ENCODE measurements around the gene SLC6A6. TPM values are rescaled to one million over a fixed set of nuclear protein-coding genes. Genes with fewer than 3 reads are reported as not detected.

SLC6A6 gene
- polyA plus RNA-seq, 1 of the 3 experiments (the other 2 are of a cell fraction): 19.1 TPM

DNA sequence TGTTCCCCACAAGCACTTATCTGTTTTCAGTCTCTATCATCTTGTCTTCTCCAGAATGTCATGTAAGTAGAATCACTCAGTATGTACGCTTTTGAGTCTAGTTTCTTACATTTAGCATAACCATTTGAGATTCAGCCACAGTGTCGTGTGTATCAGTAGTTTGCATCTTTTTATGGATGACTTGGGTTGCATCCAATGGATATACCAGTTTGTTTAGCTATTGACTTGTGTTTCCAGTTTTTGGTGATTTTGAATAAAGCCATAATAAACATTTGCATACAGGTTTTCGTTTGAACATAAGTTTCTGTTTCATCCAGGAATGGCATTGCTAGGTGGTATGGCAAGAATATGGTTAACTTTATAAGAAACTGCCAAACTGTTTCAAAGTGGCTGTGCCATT is 125.7 kb downstream of the SLC6A6 start:
- ChIA-PET POLR2A (no interaction called here), CTCF (interaction anchor here (0.7 to 1.8 kb wide), 5 partner anchors 12 to 79 kb away, joined by 3 to 5 read pairs (median 4); partner anchors contain the start of gene GRIP2)
- no peaks in the 10 kb centered on the region for H3K36me3 ChIP-seq (replicated peaks in 1 of 2; ENCODE audit: control insufficient read depth in 1 of 2, insufficient read depth in 2 of 2, low read length in 1 of 2)

DNA sequence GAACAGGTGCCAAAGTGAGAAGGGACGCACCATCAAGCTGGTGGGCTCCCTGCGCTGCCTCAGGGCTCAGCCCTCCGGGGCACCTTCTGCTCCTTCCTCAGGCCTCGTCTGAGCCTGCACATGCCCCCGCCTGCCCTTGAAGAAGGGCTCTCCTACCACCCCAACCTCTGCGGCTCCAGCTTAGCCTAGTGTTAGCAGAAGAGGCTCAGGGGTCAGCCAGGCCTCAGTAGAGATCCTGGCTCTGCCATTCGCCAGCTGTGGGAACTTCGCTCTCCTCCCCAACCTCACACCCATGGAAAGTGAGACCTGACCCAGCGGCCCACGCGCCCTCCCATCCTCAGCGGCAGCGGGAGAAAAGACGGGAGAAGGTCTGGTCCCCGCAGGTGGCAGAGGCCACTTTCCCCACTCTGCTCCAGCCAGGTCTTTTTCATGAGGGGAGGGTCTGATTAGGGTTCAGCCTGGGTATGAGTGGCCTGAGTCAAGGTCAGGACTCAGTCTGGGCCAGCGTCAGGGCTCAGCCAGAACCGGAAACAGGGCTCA is 129.5 kb downstream of the SLC6A6 start:
- H3K9me2 ChIP-seq: no peaks in the 10 kb centered on the region
- ChIA-PET CTCF (interaction anchor here (10.1 kb wide), 1 partner anchor 16 kb away, joined by 91 read pairs; no protein-coding TSS in a partner anchor), POLR2A (no interaction called here)
- DNase-seq: no peak
- H4K20me1 ChIP-seq (ENCODE audit: insufficient read depth): no peaks in the 10 kb centered on the region
- H3K27me3 ChIP-seq (ENCODE audit: insufficient read depth): 0 out of 2 replicates have a peak, but pooled peaks cover 6% of the 10 kb centered on the region
- H3K36me3 ChIP-seq (replicated peaks in 1 of 2; ENCODE audit: control insufficient read depth in 1 of 2, insufficient read depth in 2 of 2, low read length in 1 of 2): no peaks in the 10 kb centered on the region
- H2AFZ ChIP-seq (ENCODE audit: low read depth): no peak overlapping the region
- H3K9ac ChIP-seq: no peak overlapping the region
- H3K4me3 ChIP-seq (ENCODE audit: low read depth in 2 of 2, low read length in 1 of 2): no peak overlapping the region
- 78% methylated on average over 17 of the region's 17 CpGs for WGBS (ENCODE audit: low lambda C conversion rate)
- H3K79me2 ChIP-seq (ENCODE audit: insufficient read depth): no peaks in the 10 kb centered on the region
- H3K9me3 ChIP-seq: no peaks in the 10 kb centered on the region
- H3K4me1 ChIP-seq (ENCODE audit: control insufficient read depth in 1 of 2, insufficient read depth in 2 of 2, low read depth in 1 of 2, low read length in 1 of 2): peaks cover 0 to 30% of the 10 kb centered on the region in 2 experiments; a peak in 1 of 4 replicates
- no peaks in the 10 kb centered on the region for H3F3A ChIP-seq (replicated peaks; ENCODE audit: insufficient read depth)
- no peak overlapping the region for H3K4me2 ChIP-seq
- H3K27ac ChIP-seq (ENCODE audit: low read depth in 2 of 2, low read length in 1 of 2): no peak overlapping the region
- TF ChIP-seq FOXJ3 (CRISPR knock-in tag; IDR thresholded peaks at IDR 0.05) (no peak), TAF1 (IDR thresholded peaks at IDR 0.05; ENCODE audit: borderline replicate concordance, low read depth, low read length) (no peak), GABPA (IDR thresholded peaks at IDR 0.05; ENCODE audit: low read depth) (no peak), CHD2 (IDR thresholded peaks at IDR 0.05; ENCODE audit: low read length, partially characterized antibody) (no peak), TEAD4 (IDR thresholded peaks at IDR 0.05; ENCODE audit: borderline replicate concordance, insufficient read depth) (no peak), EP300 (IDR thresholded peaks at IDR 0.05; ENCODE audit: borderline replicate concordance in 1 of 2, low read depth in 1 of 2, low read length in 1 of 2) (no peak), NRF1 (IDR thresholded peaks at IDR 0.05; ENCODE audit: low read depth, low read length) (no peak), JUND (IDR thresholded peaks at IDR 0.05) (no peak), RCOR1 (IDR thresholded peaks at IDR 0.05; ENCODE audit: low read length) (no peak), RAD21 (IDR thresholded peaks at IDR 0.05; ENCODE audit: low read length) (no peak)
- TF ChIP-seq, protein P1, sequence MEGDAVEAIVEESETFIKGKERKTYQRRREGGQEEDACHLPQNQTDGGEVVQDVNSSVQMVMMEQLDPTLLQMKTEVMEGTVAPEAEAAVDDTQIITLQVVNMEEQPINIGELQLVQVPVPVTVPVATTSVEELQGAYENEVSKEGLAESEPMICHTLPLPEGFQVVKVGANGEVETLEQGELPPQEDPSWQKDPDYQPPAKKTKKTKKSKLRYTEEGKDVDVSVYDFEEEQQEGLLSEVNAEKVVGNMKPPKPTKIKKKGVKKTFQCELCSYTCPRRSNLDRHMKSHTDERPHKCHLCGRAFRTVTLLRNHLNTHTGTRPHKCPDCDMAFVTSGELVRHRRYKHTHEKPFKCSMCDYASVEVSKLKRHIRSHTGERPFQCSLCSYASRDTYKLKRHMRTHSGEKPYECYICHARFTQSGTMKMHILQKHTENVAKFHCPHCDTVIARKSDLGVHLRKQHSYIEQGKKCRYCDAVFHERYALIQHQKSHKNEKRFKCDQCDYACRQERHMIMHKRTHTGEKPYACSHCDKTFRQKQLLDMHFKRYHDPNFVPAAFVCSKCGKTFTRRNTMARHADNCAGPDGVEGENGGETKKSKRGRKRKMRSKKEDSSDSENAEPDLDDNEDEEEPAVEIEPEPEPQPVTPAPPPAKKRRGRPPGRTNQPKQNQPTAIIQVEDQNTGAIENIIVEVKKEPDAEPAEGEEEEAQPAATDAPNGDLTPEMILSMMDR (IDR thresholded peaks at IDR 0.05): no peak
- TF ChIP-seq, protein P2, sequence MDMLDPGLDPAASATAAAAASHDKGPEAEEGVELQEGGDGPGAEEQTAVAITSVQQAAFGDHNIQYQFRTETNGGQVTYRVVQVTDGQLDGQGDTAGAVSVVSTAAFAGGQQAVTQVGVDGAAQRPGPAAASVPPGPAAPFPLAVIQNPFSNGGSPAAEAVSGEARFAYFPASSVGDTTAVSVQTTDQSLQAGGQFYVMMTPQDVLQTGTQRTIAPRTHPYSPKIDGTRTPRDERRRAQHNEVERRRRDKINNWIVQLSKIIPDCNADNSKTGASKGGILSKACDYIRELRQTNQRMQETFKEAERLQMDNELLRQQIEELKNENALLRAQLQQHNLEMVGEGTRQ (IDR thresholded peaks at IDR 0.05; ENCODE audit: borderline replicate concordance, low read depth, low read length): no peak
- TF ChIP-seq, protein P3, sequence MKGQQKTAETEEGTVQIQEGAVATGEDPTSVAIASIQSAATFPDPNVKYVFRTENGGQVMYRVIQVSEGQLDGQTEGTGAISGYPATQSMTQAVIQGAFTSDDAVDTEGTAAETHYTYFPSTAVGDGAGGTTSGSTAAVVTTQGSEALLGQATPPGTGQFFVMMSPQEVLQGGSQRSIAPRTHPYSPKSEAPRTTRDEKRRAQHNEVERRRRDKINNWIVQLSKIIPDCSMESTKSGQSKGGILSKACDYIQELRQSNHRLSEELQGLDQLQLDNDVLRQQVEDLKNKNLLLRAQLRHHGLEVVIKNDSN (IDR thresholded peaks at IDR 0.05; ENCODE audit: borderline replicate concordance, low read depth): no peak
- TF ChIP-seq, protein P4, sequence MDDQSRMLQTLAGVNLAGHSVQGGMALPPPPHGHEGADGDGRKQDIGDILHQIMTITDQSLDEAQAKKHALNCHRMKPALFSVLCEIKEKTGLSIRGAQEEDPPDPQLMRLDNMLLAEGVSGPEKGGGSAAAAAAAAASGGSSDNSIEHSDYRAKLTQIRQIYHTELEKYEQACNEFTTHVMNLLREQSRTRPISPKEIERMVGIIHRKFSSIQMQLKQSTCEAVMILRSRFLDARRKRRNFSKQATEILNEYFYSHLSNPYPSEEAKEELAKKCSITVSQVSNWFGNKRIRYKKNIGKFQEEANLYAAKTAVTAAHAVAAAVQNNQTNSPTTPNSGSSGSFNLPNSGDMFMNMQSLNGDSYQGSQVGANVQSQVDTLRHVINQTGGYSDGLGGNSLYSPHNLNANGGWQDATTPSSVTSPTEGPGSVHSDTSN (IDR thresholded peaks at IDR 0.05): no peak

More for the DNA sequence above, 125.7 kb downstream of the SLC6A6 start:
- 20% methylated on average over 3 of the region's 3 CpGs for WGBS (ENCODE audit: low lambda C conversion rate)
- no peak for DNase-seq
- Histone ChIP-seq H2AFZ (ENCODE audit: low read depth) (no peak overlapping the region), H3K4me3 (ENCODE audit: low read depth in 2 of 2, low read length in 1 of 2) (no peak overlapping the region), H3K9ac (no peak overlapping the region), H3K9me3 (no peaks in the 10 kb centered on the region), H3K79me2 (ENCODE audit: insufficient read depth) (no peaks in the 10 kb centered on the region), H3K27ac (ENCODE audit: low read depth in 2 of 2, low read length in 1 of 2) (no peak overlapping the region), H3K27me3 (ENCODE audit: insufficient read depth) (no peaks in the 10 kb centered on the region), H3K4me1 (ENCODE audit: control insufficient read depth in 1 of 2, insufficient read depth in 2 of 2, low read depth in 1 of 2, low read length in 1 of 2) (peaks cover 0 to 6% of the 10 kb centered on the region in 2 experiments; a peak in 1 of 4 replicates), H3F3A (replicated peaks; ENCODE audit: insufficient read depth) (no peaks in the 10 kb centered on the region), H3K9me2 (no peaks in the 10 kb centered on the region), H4K20me1 (ENCODE audit: insufficient read depth) (no peaks in the 10 kb centered on the region), H3K4me2 (no peak overlapping the region)
- TF ChIP-seq NFIC (IDR thresholded peaks at IDR 0.05; ENCODE audit: borderline replicate concordance) (no peak), RXRA (IDR thresholded peaks at IDR 0.05; ENCODE audit: borderline replicate concordance, low read depth) (no peak), FOSL2 (IDR thresholded peaks at IDR 0.05; ENCODE audit: borderline replicate concordance, low read depth) (no peak), CHD2 (IDR thresholded peaks at IDR 0.05; ENCODE audit: low read length, partially characterized antibody) (no peak), RFX5 (IDR thresholded peaks at IDR 0.05; ENCODE audit: low read length) (no peak), ELF1 (IDR thresholded peaks at IDR 0.05) (no peak), POLR2AphosphoS5 (IDR thresholded peaks at IDR 0.05; ENCODE audit: low read depth, low read length) (no peak)

All from SK-N-SH (cell line).